CD4-positive, alpha-beta T cell (primary cell): ENCODE data around the gene SYT11. TPM values are rescaled to one million over a fixed set of nuclear protein-coding genes. Genes with fewer than 3 reads are reported as not detected.

Source experiments
- ATAC-seq: fragments of 200-7000 bp; cut with Tn5 transposase; one replicate; pipeline ENCODE4 v1.10.0; 2022; ENCODE audit warnings: mild to moderate bottlenecking; ENCODE audit not compliant: poor library complexity
- CTCF ChIA-PET: fragments of 350-600 bp; sonication (Branson Sonifier 250); formaldehyde crosslinking; loops from one replicate; lab custom pipeline; 2021; ENCODE audit warnings: antibody characterized with exemption, inconsistent platforms; lab: Charles Lee
- POLR2A ChIA-PET: fragments of 350-600 bp; sonication (Branson Sonifier 250); formaldehyde crosslinking; loops from one replicate; lab custom pipeline; 2021; ENCODE audit warnings: antibody characterized with exemption, inconsistent platforms; lab: Charles Lee
- DNase-seq, 14 experiments: peaks; one replicate each; pipeline ENCODE4 v3.0.0-alpha.2; 2013 to 2020; ENCODE audit warnings: mixed read lengths in 2 of 14
- H3K27ac ChIP-seq, 2 donors: one replicate each; pipeline versions ENCODE4 v1.5.1 to v1.7.0; 2013; ENCODE audit warnings: low read length in 2 of 2, low read depth in 1 of 2, mild to moderate bottlenecking in 1 of 2
- H3K27me3 ChIP-seq, 2 experiments: 1 replicate in 1 of 2; 2 replicates in 1 of 2; pipeline versions ENCODE4 v1.6.1 to v1.7.0; 2013; ENCODE audit warnings: low read length in 2 of 2, control low read depth in 1 of 2, mild to moderate bottlenecking in 1 of 2, moderate library complexity in 1 of 2; ENCODE audit not compliant: insufficient read depth in 2 of 2, control insufficient read depth in 1 of 2
- H3K36me3 ChIP-seq: one replicate; pipeline ENCODE4 v1.6.1; 2013; ENCODE audit warnings: low read length, control low read depth; ENCODE audit not compliant: insufficient read depth
- H3K4me1 ChIP-seq: one replicate; pipeline ENCODE4 v1.6.1; 2013; ENCODE audit warnings: low read length, control low read depth; ENCODE audit not compliant: insufficient read depth
- H3K4me3 ChIP-seq: one replicate; pipeline ENCODE4 v1.5.1; 2013; ENCODE audit warnings: mild to moderate bottlenecking, low read length, moderate library complexity
- H3K9me3 ChIP-seq, 2 experiments: 1 replicate in 1 of 2; 2 replicates in 1 of 2; pipeline versions ENCODE4 v1.6.1 to v1.7.0; 2013; ENCODE audit warnings: low read length in 2 of 2, mild to moderate bottlenecking in 2 of 2, control low read depth in 1 of 2, moderate library complexity in 1 of 2; ENCODE audit not compliant: control insufficient read depth in 1 of 2, insufficient read depth in 1 of 2
- H3K27ac Mint-ChIP-seq: one replicate; pipeline ENCODE4 v1.8.0; 2020; ENCODE audit warnings: mixed read lengths
- H3K27me3 Mint-ChIP-seq: one replicate; pipeline ENCODE4 v1.8.0; 2021; ENCODE audit warnings: mixed read lengths
- H3K36me3 Mint-ChIP-seq: one replicate; pipeline ENCODE4 v1.8.0; 2021; ENCODE audit warnings: low read depth, mixed read lengths
- H3K4me1 Mint-ChIP-seq: one replicate; pipeline ENCODE4 v1.8.0; 2021; ENCODE audit warnings: low read depth, mixed read lengths
- H3K4me3 Mint-ChIP-seq: one replicate; pipeline ENCODE4 v1.8.0; 2020; ENCODE audit warnings: mild to moderate bottlenecking, mixed read lengths
- H3K9me3 Mint-ChIP-seq: one replicate; pipeline ENCODE4 v1.8.0; 2020; ENCODE audit warnings: mixed read lengths
- intact Hi-C, 2 experiments: fragments of 100-400 bp; cut with DNase I in 1 of 2; cut with micrococcal nuclease in 1 of 2; formaldehyde crosslinking; loops; one replicate each; pipeline versions ENCODE4 v1.15.1 to v1.9.0; 2023 to 2025; cut with DNase I, micrococcal nuclease
- total RNA-seq, 174 experiments: library from RNA in 2 of 174; stranded (reverse) in 2 of 174; gene quantifications; one replicate each; pipeline ENCODE4 v1.2.3 and lab custom pipeline; 2021 to 2026
- TF ChIP-seq, protein P1 (sequence below): fragments of 200-600 bp; IDR thresholded peaks from one replicate; pipeline ENCODE4 v1.8.0; 2022; ENCODE audit warnings: antibody characterized with exemption, mild to moderate bottlenecking

SYT11 gene
- total RNA-seq, 2 experiments from 2014 or later: 6.1 to 6.3 TPM

DNA sequence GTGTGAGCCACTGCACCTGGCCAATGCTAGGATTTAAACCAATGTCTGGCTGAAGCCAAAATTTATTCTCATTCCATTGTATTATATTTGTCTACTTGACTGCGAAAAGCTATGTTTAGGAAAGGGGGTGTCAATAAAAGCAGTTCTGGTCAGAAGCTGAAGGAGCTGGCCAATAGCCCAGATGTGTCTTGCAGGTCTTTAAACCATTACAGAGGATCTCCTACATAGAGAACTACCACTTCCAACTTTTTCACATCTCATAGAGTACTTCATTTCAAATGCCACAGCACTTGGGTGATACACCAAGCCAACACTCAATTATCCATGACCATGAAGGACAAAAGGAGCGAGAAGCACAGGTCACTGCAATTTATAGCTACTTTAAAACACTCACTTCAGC, 2.5 kb downstream of the SYT11 start:
- H3K36me3 Mint-ChIP-seq: peaks cover 3% of the 10 kb centered on the region
- Histone ChIP-seq H3K4me1 (peaks cover 26% of the 10 kb centered on the region), H3K27ac (no peak overlapping the region), H3K36me3 (no peaks in the 10 kb centered on the region), H3K4me3 (no peak overlapping the region), H3K27me3 (peaks cover 0 to 8% of the 10 kb centered on the region in 2 experiments), H3K9me3 (peaks cover 0 to 4% of the 10 kb centered on the region in 2 experiments)
- H3K9me3 Mint-ChIP-seq: no peaks in the 10 kb centered on the region
- no peak overlapping the region for H3K27ac Mint-ChIP-seq
- no peak for ATAC-seq
- ChIA-PET POLR2A (interaction anchor here (0.7 kb wide), 1 partner anchor 37 kb away, joined by 3 read pairs; no protein-coding TSS in a partner anchor), CTCF (no interaction called here)
- H3K4me3 Mint-ChIP-seq: no peak overlapping the region
- intact Hi-C loops: loop anchor here in 1 of 2 experiments (2.0 kb wide), 1 partner anchor 49 kb away; the partner anchor contains the start of gene RIT1
- TF ChIP-seq, protein P1, sequence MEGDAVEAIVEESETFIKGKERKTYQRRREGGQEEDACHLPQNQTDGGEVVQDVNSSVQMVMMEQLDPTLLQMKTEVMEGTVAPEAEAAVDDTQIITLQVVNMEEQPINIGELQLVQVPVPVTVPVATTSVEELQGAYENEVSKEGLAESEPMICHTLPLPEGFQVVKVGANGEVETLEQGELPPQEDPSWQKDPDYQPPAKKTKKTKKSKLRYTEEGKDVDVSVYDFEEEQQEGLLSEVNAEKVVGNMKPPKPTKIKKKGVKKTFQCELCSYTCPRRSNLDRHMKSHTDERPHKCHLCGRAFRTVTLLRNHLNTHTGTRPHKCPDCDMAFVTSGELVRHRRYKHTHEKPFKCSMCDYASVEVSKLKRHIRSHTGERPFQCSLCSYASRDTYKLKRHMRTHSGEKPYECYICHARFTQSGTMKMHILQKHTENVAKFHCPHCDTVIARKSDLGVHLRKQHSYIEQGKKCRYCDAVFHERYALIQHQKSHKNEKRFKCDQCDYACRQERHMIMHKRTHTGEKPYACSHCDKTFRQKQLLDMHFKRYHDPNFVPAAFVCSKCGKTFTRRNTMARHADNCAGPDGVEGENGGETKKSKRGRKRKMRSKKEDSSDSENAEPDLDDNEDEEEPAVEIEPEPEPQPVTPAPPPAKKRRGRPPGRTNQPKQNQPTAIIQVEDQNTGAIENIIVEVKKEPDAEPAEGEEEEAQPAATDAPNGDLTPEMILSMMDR: no peak
- DNase-seq: no peak
- H3K27me3 Mint-ChIP-seq: peaks cover 25% of the 10 kb centered on the region
- peaks cover 24% of the 10 kb centered on the region for H3K4me1 Mint-ChIP-seq

DNA sequence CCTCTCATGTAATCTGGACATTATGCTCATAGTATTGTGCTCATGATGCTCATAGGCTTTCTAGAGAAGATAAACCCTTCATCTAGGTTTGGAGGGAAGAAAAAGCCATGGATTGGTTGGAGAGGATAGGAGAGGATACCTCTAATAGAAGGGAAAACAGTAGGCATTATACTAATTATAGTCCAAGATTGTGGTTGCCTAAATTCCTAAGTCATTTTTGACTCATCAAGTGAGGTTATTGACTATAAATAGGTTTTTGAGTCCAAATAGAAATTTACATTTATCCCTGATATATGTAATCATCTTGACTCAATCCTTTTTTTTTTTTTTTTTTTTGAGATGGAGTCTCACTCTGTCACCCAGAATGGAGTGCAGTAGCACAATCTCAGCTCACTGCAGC, 5.0 kb downstream of the SYT11 start:
- TF ChIP-seq, protein P1: no peak
- H3K27ac ChIP-seq: no peak overlapping the region
- H3K27me3 ChIP-seq: peaks cover 0 to 8% of the 10 kb centered on the region in 2 experiments
- peaks cover 17% of the 10 kb centered on the region for H3K4me1 ChIP-seq
- intact Hi-C loops: no loop called here
- ChIA-PET CTCF (no interaction called here), POLR2A (no interaction called here)
- Mint-ChIP-seq H3K27ac (no peak overlapping the region), H3K9me3 (no peaks in the 10 kb centered on the region), H3K4me3 (no peak overlapping the region), H3K4me1 (peaks cover 5% of the 10 kb centered on the region), H3K36me3 (no peaks in the 10 kb centered on the region), H3K27me3 (peaks cover 23% of the 10 kb centered on the region)
- H3K9me3 ChIP-seq: peaks cover 0 to 4% of the 10 kb centered on the region in 2 experiments
- no peak overlapping the region for H3K4me3 ChIP-seq
- ATAC-seq (no peak), DNase-seq (no peak)
- H3K36me3 ChIP-seq: peaks cover 7% of the 10 kb centered on the region

DNA sequence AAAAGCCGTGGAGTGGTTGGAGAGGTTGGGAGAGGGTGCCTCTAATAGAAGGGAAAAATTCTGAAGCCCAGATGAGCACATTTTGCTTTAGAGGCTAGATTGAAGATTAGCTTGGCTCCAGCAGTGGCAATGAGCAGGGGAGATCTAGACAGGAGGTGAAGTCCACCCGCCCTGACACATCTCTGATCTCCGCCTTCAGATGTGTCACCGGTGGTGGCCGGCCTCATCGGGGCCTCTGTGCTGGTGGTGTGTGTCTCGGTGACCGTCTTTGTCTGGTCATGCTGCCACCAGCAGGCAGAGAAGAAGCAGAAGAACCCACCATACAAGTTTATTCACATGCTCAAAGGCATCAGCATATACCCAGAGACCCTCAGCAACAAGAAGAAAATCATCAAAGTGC, 8.4 kb downstream of the SYT11 start:
- ATAC-seq: no peak
- H3K27me3 ChIP-seq: no peaks in the 10 kb centered on the region
- H3K36me3 ChIP-seq: peaks cover 7% of the 10 kb centered on the region
- TF ChIP-seq, protein P1: no peak
- CTCF ChIA-PET: no interaction called here
- H3K9me3 Mint-ChIP-seq: no peaks in the 10 kb centered on the region
- peaks cover under 1% of the 10 kb centered on the region for H3K27me3 Mint-ChIP-seq
- H3K27ac Mint-ChIP-seq: no peak overlapping the region
- no peak for DNase-seq
- intact Hi-C loops: no loop called here
- H3K36me3 Mint-ChIP-seq: no peaks in the 10 kb centered on the region
- H3K9me3 ChIP-seq: no peaks in the 10 kb centered on the region
- peaks cover 2% of the 10 kb centered on the region for H3K4me1 ChIP-seq
- no peak overlapping the region for H3K4me3 ChIP-seq
- no peaks in the 10 kb centered on the region for H3K4me1 Mint-ChIP-seq
- POLR2A ChIA-PET: no interaction called here
- H3K4me3 Mint-ChIP-seq: no peak overlapping the region
- no peak overlapping the region for H3K27ac ChIP-seq
